ENCODE data around the gene PSMD1. TPM values are rescaled to one million over a fixed set of nuclear protein-coding genes. Genes with fewer than 3 reads are reported as not detected.

The PSMD1 gene
- total and polyA plus RNA-seq, 2 donors (not counting 3 experiments of a cell fraction or from before 2014, with no cell fraction given): 163 to 209 TPM

DNA sequence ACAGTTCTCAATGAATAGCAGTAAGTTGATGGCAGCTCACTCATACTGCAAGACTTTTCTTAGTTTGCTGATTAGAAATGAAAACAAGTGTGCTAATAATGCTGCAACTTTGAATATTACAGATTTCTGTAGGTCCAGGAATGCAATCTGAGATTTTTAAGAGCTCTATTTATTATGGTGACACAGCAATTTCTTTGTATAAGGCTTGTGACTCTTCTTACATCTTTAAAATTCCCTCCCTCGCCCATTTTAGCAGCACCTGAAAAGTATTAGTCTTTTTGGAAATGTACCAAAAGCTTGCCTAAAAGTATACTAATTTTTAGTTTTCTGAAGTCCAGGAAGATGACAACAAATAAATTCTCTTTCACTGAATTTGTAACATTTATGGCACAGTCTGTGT lies 72.5 kb downstream of the PSMD1 start:
- H2AFZ ChIP-seq (ENCODE audit: low read depth, low read length): no peak overlapping the region
- intact Hi-C loops (cut with micrococcal nuclease): no loop called here
- H3K9me1 ChIP-seq (replicated peaks; ENCODE audit: control insufficient read depth, extremely low read depth, insufficient read depth, low read length): no peaks in the 10 kb centered on the region
- no peaks in the 10 kb centered on the region for H3K36me3 ChIP-seq (ENCODE audit: control insufficient read depth in 2 of 2, extremely low read depth in 1 of 2, insufficient read depth in 2 of 2, low read length in 2 of 2)
- H3K4me1 ChIP-seq (ENCODE audit: control insufficient read depth, extremely low read depth, insufficient read depth, low read length): peaks cover 36% of the 10 kb centered on the region
- DNase-seq (ENCODE audit: low read depth, low spot score) (no peak), FAIRE-seq (no peak)
- dilution Hi-C loops (cut with MboI; ENCODE audit: extremely low pct_ligation_motif_present, low sequenced_read_pairs): no loop called here
- H3K27ac ChIP-seq (ENCODE audit: insufficient read depth, low read depth, low read length): no peak overlapping the region
- ChIA-PET POLR2A (no interaction called here), CTCF (interaction anchor here (0.7 to 3.3 kb wide), 7 partner anchors 11 to 63 kb away, joined by 3 to 17 read pairs (median 4); no protein-coding TSS in a partner anchor)
- no peak overlapping the region for H3K9ac ChIP-seq (replicated peaks; ENCODE audit: extremely low read depth, insufficient read depth, low read length)
- no peaks in the 10 kb centered on the region for H3K9me3 ChIP-seq (replicated peaks; ENCODE audit: control insufficient read depth, insufficient read depth, low read length)
- peaks cover 31% of the 10 kb centered on the region for H3K79me2 ChIP-seq (ENCODE audit: control insufficient read depth, insufficient read depth, low read length)
- no peaks in the 10 kb centered on the region for H4K20me1 ChIP-seq (replicated peaks; ENCODE audit: control insufficient read depth, extremely low read depth, insufficient read depth, low read length)
- no peaks in the 10 kb centered on the region for H3K27me3 ChIP-seq (ENCODE audit: control insufficient read depth in 2 of 2, insufficient read depth in 2 of 2, low read length in 2 of 2)
- no peak overlapping the region for H3K4me3 ChIP-seq (replicated peaks in 1 of 3; ENCODE audit: insufficient read depth in 1 of 3, low read depth in 1 of 3, low read length in 3 of 3)
- no TSS peak for BruUV-seq (replicated peaks)
- TF ChIP-seq GATA2 (IDR thresholded peaks at IDR 0.05; ENCODE audit: insufficient read depth, insufficient read length, low read depth, low read length): no peak
- no peak for TF ChIP-seq FOS (IDR thresholded peaks at IDR 0.05; ENCODE audit: borderline replicate concordance, insufficient read depth, low read length)
- no peak for TF ChIP-seq JUN (IDR thresholded peaks at IDR 0.05; ENCODE audit: borderline replicate concordance, insufficient read depth, insufficient read length, low read depth)
- no peak for TF ChIP-seq POLR2AphosphoS5 (IDR thresholded peaks at IDR 0.05; ENCODE audit: insufficient read depth, low read depth, low read length)
- no peak for TF ChIP-seq EZH2 (IDR thresholded peaks at IDR 0.05; ENCODE audit: borderline replicate concordance, low read depth, low read length, severe bottlenecking)
- TF ChIP-seq MYC (IDR thresholded peaks at IDR 0.05; ENCODE audit: low read depth, low read length): no peak
- no peak for TF ChIP-seq POLR2A (IDR thresholded peaks at IDR 0.05; ENCODE audit: low read depth, low read length)
- TF ChIP-seq, protein P1, sequence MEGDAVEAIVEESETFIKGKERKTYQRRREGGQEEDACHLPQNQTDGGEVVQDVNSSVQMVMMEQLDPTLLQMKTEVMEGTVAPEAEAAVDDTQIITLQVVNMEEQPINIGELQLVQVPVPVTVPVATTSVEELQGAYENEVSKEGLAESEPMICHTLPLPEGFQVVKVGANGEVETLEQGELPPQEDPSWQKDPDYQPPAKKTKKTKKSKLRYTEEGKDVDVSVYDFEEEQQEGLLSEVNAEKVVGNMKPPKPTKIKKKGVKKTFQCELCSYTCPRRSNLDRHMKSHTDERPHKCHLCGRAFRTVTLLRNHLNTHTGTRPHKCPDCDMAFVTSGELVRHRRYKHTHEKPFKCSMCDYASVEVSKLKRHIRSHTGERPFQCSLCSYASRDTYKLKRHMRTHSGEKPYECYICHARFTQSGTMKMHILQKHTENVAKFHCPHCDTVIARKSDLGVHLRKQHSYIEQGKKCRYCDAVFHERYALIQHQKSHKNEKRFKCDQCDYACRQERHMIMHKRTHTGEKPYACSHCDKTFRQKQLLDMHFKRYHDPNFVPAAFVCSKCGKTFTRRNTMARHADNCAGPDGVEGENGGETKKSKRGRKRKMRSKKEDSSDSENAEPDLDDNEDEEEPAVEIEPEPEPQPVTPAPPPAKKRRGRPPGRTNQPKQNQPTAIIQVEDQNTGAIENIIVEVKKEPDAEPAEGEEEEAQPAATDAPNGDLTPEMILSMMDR (IDR thresholded peaks at IDR 0.05; ENCODE audit: extremely low read depth in 1 of 2, insufficient read depth in 1 of 2, low read depth in 1 of 2, low read length in 2 of 2): no peak
- TF ChIP-seq, protein P2, sequence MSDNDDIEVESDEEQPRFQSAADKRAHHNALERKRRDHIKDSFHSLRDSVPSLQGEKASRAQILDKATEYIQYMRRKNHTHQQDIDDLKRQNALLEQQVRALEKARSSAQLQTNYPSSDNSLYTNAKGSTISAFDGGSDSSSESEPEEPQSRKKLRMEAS (IDR thresholded peaks at IDR 0.05; ENCODE audit: insufficient read depth, insufficient read length): no peak
- H3K4me2 ChIP-seq (ENCODE audit: insufficient read depth, low read length): no peak overlapping the region
